Islet of Langerhans (tissue), 1 donor: ENCODE results near the gene TNIK.

ENCODE experiments used
- FAIRE-seq: peaks from one replicate; lab custom pipeline; 2011; peaks lifted over from hg19 to GRCh38; lab: Jason Lieb, UNC

TNIK gene

GRCh38 chr3:171066206-171066605 lies 394.0 kb downstream of the TNIK start:
- no peak for FAIRE-seq

GRCh38 chr3:171065732-171066131 lies 394.5 kb downstream of the TNIK start:
- FAIRE-seq: no peak

GRCh38 chr3:171064461-171064860 lies 395.7 kb downstream of the TNIK start:
- peak; percentile 77 for FAIRE-seq

- no peak for FAIRE-seq
Measured at GRCh38 chr3:171061749-171062148, 398.5 kb downstream of the TNIK start.

GRCh38 chr3:171059978-171060377 lies 400.2 kb downstream of the TNIK start:
- no peak for FAIRE-seq

- FAIRE-seq: no peak
Measured at GRCh38 chr3:171058873-171059603, 401.2 kb downstream of the TNIK start.

DNA sequence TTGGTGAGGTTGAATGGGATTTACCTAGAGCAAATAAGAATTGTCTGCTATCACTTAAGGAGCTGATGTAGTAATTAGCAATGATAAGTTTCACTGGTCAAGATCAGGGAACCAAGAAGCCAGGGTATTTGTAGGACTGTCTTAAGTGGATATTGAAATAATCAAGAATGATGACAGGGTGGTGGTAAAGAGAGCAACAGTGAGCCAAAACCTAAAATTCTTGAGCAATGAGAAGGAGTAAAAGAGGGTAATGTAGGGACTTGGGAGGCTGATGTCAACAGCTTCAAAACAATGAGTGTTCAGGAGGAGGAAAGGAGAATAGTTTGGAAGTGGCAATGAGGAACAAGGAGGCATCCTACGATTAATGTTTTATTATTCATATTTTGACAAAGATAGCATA lies 402.1 kb downstream of the TNIK start:
- FAIRE-seq: no peak

DNA sequence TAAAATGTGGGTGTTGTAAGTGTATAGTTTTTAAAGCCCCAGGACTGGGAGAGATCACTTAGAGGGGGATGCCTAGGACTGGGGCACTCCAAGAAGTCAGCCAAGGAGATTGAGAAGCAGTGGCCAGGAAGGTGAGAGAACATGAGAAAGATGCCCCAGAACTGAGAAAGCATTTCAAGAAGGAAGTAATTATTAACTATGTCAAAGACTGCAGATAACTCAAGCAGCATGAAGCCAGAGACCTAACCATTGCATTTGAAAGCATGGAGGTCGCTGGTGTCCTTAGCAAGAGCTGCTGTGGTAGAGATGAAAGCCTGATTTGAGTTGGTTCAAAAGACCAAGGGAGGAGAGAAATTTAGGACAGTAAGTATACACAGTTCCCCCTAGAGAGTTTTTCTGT lies 403.1 kb downstream of the TNIK start:
- no peak for FAIRE-seq

- no peak for FAIRE-seq
Measured at GRCh38 chr3:171056528-171056927, 403.7 kb downstream of the TNIK start.

GRCh38 chr3:171055336-171056178 lies 404.6 kb downstream of the TNIK start:
- no peak for FAIRE-seq

DNA sequence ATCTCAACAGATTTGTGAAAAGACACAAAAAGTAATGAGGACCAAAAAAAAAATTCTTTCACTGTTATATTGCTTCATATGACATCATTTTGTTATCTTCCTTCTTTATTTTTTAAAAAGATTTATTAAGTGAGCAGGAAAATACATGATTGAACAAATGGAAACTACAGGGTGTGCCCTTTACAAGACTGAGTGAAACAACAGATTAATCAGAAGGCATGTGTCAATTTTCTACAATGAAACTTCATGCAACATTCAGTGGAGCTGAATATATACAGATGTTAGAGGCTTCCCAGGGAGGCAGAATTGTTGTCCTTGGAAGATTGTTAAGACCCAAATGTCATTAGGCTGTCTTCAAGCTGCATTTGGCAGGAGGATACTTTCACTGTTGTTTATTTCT lies 405.3 kb downstream of the TNIK start:
- no peak for FAIRE-seq

GRCh38 chr3:171054231-171054630 lies 406.0 kb downstream of the TNIK start:
- no peak for FAIRE-seq

- FAIRE-seq: no peak
Measured at GRCh38 chr3:171049861-171050444, 410.3 kb downstream of the TNIK start.

DNA sequence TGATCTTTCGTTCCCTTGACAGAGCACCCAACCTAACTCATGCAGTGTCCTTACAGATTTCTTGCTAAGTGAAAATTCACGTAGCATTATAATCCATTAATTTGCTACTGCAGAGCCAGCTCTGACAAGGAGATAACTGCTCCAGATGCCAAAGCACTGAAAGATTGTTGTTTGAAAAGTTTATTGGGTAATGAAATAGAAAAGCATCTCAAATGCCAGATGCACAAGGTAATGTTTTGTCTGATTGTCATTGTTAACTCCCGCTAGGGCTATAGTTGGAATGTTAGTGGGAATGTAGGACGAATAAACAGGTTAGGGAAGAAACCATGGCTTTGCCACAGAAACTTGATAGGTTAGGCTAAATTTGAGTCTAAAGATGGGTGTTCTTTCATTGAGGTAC lies 413.4 kb downstream of the TNIK start:
- FAIRE-seq: no peak

GRCh38 chr3:171044835-171045793 lies 415.1 kb downstream of the TNIK start:
- FAIRE-seq: peak; percentile 51

DNA sequence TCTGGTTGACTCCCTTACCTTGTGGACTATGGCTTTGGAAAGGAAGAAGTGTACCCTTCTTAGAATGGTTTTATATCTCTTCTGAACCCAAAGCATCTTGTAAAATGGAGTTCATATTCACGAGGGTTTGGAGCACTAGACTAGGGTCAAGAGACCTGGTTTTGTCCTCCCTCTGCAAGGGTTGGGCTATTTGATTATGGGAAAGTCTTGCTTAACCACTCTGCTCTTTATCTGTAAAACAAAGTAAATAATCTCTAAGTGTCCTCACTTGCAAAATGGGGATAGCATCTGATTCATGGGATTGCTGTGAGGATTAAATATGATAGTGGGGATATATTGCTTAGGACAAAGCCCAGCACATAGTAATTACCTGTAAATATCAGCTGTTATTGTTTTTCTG lies 415.8 kb downstream of the TNIK start:
- FAIRE-seq: peak; percentile 41

DNA sequence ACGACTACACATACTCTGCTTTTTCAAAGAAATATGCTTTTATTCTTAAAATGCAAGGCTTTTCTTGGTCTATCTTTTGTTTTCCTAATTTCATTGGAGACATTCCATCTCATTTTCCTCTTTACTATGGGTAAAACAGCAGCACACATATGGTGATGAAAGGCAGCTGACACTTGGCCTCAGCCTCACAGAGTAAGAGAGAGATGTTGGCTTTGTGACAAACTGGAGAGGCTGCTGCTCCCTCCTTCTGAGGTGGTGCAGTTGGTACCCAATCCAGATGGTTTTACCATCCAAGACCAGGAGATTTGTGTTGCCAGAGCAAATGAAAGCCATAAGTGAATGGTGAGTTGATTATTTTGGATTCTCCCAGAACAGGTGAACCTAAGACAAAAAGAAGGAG lies 420.5 kb downstream of the TNIK start:
- FAIRE-seq: no peak

DNA sequence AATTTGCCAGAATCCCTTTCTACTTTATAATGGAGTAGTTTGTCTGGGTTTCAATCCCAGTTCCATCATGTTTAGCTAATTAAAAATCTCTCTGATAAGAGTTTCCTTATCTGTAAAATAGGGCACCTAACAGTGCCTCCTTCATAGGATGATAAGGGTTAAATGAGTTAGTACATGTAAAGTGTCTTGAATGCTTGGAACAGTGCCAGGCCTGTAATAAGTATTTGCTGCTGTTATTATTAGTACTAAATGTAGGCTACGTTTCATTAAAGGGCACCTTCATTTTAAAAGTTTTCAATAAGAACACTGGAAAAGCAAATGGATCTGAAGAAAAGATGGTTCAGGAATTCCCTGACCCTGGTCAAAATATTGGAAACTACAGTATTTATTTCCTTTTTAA lies 421.9 kb downstream of the TNIK start:
- FAIRE-seq: no peak

- FAIRE-seq: no peak
Measured at GRCh38 chr3:171028779-171029232, 431.4 kb downstream of the TNIK start.

- FAIRE-seq: no peak
Measured at GRCh38 chr3:171028025-171028778, 432.0 kb downstream of the TNIK start.

- no peak for FAIRE-seq
Measured at GRCh38 chr3:171026597-171027293, 433.5 kb downstream of the TNIK start, which contains the start of gene SLC2A2. Gene SLC2A2, minus strand, starts transcription at chr3:171026720. Its CDS starts 50 bp downstream, at chr3:171026670.
